ENCODE results near the gene MRPL3.

Gene MRPL3

GRCh38 chr3:131427226-131427625, 75.5 kb downstream of the MRPL3 start:
- H3K27me3 ChIP-seq (ENCODE audit: control insufficient read depth, insufficient read depth, low read length, poor library complexity, severe bottlenecking), result no peaks in the 10 kb centered on the region
- H3K27ac ChIP-seq (ENCODE audit: insufficient read depth, low read depth, low read length, poor library complexity, severe bottlenecking), result no peak overlapping the region
- H3K4me1 ChIP-seq (ENCODE audit: control insufficient read depth, insufficient read depth, low read length), result no peaks in the 10 kb centered on the region
- 77 to 83% methylated on average over 2 of the region's 2 CpGs for WGBS, 2 experiments
- no peaks in the 10 kb centered on the region for H3K36me3 ChIP-seq (ENCODE audit: control insufficient read depth, insufficient read depth, low read length)
- no peak overlapping the region for H3K4me3 ChIP-seq (ENCODE audit: insufficient read depth, low read depth, low read length)
- no peaks in the 10 kb centered on the region for H3K9me3 ChIP-seq (ENCODE audit: control insufficient read depth, low read length)

- H3K27me3 ChIP-seq (ENCODE audit: control insufficient read depth, insufficient read depth, low read length, poor library complexity, severe bottlenecking), result no peaks in the 10 kb centered on the region
- no peaks in the 10 kb centered on the region for H3K9me3 ChIP-seq (ENCODE audit: control insufficient read depth, low read length)
- H3K36me3 ChIP-seq (ENCODE audit: control insufficient read depth, insufficient read depth, low read length), result no peaks in the 10 kb centered on the region
- no peak overlapping the region for H3K4me3 ChIP-seq (ENCODE audit: insufficient read depth, low read depth, low read length)
- H3K27ac ChIP-seq (ENCODE audit: insufficient read depth, low read depth, low read length, poor library complexity, severe bottlenecking), result no peak overlapping the region
- no peaks in the 10 kb centered on the region for H3K4me1 ChIP-seq (ENCODE audit: control insufficient read depth, insufficient read depth, low read length)
These were observed 80.7 kb downstream of the MRPL3 start for GRCh38 chr3:131421957-131422498.

GRCh38 chr3:131421301-131421700, 81.5 kb downstream of the MRPL3 start:
- Histone ChIP-seq H3K27me3 (ENCODE audit: control insufficient read depth, insufficient read depth, low read length, poor library complexity, severe bottlenecking) (no peaks in the 10 kb centered on the region), H3K4me3 (ENCODE audit: insufficient read depth, low read depth, low read length) (no peak overlapping the region), H3K4me1 (ENCODE audit: control insufficient read depth, insufficient read depth, low read length) (no peaks in the 10 kb centered on the region), H3K36me3 (ENCODE audit: control insufficient read depth, insufficient read depth, low read length) (no peaks in the 10 kb centered on the region), H3K9me3 (ENCODE audit: control insufficient read depth, low read length) (no peaks in the 10 kb centered on the region), H3K27ac (ENCODE audit: insufficient read depth, low read depth, low read length, poor library complexity, severe bottlenecking) (no peak overlapping the region)
- 83 to 92% methylated on average over 1 of the region's 1 CpG for WGBS, 2 experiments

GRCh38 chr3:131417751-131418150, 85.0 kb downstream of the MRPL3 start:
- H3K36me3 ChIP-seq (ENCODE audit: control insufficient read depth, insufficient read depth, low read length), result no peaks in the 10 kb centered on the region
- H3K9me3 ChIP-seq (ENCODE audit: control insufficient read depth, low read length), result no peaks in the 10 kb centered on the region
- H3K4me1 ChIP-seq (ENCODE audit: control insufficient read depth, insufficient read depth, low read length), result no peaks in the 10 kb centered on the region
- 92 to 93% methylated on average over 2 of the region's 2 CpGs for WGBS, 2 experiments
- no peak overlapping the region for H3K27ac ChIP-seq (ENCODE audit: insufficient read depth, low read depth, low read length, poor library complexity, severe bottlenecking)
- H3K4me3 ChIP-seq (ENCODE audit: insufficient read depth, low read depth, low read length), result no peak overlapping the region
- no peaks in the 10 kb centered on the region for H3K27me3 ChIP-seq (ENCODE audit: control insufficient read depth, insufficient read depth, low read length, poor library complexity, severe bottlenecking)

Data from ectodermal cell (in vitro differentiated cells).